Measurements from ENCODE around the gene CAD. TPM values are rescaled to one million over a fixed set of nuclear protein-coding genes. Genes with fewer than 3 reads are reported as not detected.

CAD gene
- total and polyA plus RNA-seq, 9 donors = 11.9 to 53.9 (median 31.1) TPM

DNA sequence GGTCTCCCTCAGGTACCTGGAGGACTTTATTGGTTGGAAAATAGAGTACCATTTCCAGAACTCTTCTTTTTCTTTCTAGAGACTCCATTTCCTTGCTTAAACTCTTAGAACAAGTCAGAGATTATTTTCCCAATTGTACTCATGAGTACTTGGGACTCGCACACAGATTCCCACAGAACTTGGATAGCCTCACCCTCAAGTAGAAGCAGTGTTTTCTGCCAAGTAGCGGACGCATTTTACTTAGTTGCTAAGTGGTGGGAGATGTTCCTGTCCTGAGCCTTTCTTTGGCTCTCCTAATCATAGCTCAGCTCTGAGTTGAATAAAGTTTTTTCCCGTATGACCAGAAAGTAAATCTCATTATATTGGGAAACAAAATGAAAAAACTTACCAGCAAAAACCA, 28.5 kb downstream of the CAD start:
- Histone ChIP-seq H3K4me1 (ENCODE audit: insufficient read depth) (peaks cover 5% of the 10 kb centered on the region), H3K27me3 (no peaks in the 10 kb centered on the region), H3K36me3 (no peaks in the 10 kb centered on the region), H3K4me3 (no peak overlapping the region), H3K9me3 (no peaks in the 10 kb centered on the region), H3K27ac (no peak overlapping the region)
- WGBS, 3 donors = 51 to 71% (median 58%) methylated on average over 4 of the region's 4 CpGs
- intact Hi-C loops (cut with DNase I) = no loop called here
- DNase-seq = no peak
- TF ChIP-seq, protein P1, sequence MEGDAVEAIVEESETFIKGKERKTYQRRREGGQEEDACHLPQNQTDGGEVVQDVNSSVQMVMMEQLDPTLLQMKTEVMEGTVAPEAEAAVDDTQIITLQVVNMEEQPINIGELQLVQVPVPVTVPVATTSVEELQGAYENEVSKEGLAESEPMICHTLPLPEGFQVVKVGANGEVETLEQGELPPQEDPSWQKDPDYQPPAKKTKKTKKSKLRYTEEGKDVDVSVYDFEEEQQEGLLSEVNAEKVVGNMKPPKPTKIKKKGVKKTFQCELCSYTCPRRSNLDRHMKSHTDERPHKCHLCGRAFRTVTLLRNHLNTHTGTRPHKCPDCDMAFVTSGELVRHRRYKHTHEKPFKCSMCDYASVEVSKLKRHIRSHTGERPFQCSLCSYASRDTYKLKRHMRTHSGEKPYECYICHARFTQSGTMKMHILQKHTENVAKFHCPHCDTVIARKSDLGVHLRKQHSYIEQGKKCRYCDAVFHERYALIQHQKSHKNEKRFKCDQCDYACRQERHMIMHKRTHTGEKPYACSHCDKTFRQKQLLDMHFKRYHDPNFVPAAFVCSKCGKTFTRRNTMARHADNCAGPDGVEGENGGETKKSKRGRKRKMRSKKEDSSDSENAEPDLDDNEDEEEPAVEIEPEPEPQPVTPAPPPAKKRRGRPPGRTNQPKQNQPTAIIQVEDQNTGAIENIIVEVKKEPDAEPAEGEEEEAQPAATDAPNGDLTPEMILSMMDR (IDR thresholded peaks at IDR 0.05) = no peak
- no peak for TF ChIP-seq POLR2A (IDR thresholded peaks at IDR 0.05)
- TF ChIP-seq EP300 (IDR thresholded peaks at IDR 0.05) = no peak

DNA sequence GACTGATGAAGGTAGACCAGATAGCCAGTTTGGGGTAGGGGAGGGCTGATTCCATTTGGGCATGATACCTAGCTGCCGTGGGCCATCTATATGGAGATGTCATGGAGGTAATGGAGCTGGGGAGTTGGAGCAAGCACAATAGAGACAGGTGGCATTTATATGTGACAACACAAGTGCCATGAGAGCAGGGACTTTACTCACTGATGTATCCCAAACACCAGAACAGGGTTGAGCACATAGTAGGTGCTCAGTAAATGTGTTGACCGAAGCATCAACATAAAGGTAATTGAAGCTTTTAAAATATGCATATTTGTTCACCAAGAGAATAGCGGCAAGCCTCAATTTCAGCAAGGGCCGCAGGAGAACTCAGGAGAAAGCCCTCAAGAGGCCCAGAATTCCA, 30.7 kb downstream of the CAD start:
- TF ChIP-seq EP300 (IDR thresholded peaks at IDR 0.05) (no peak), POLR2A (IDR thresholded peaks at IDR 0.05) (no peak)
- TF ChIP-seq, protein P1 (IDR thresholded peaks at IDR 0.05) = no peak
- 77 to 93% (median 80%) methylated on average over 4 of the region's 4 CpGs for WGBS, 3 donors
- intact Hi-C loops (cut with DNase I) = no loop called here
- no peak for DNase-seq
- H3K27ac ChIP-seq = no peak overlapping the region
- no peaks in the 10 kb centered on the region for H3K9me3 ChIP-seq
- H3K4me3 ChIP-seq = no peak overlapping the region
- H3K4me1 ChIP-seq (ENCODE audit: insufficient read depth) = peaks cover 5% of the 10 kb centered on the region
- no peaks in the 10 kb centered on the region for H3K27me3 ChIP-seq
- H3K36me3 ChIP-seq = no peaks in the 10 kb centered on the region

DNA sequence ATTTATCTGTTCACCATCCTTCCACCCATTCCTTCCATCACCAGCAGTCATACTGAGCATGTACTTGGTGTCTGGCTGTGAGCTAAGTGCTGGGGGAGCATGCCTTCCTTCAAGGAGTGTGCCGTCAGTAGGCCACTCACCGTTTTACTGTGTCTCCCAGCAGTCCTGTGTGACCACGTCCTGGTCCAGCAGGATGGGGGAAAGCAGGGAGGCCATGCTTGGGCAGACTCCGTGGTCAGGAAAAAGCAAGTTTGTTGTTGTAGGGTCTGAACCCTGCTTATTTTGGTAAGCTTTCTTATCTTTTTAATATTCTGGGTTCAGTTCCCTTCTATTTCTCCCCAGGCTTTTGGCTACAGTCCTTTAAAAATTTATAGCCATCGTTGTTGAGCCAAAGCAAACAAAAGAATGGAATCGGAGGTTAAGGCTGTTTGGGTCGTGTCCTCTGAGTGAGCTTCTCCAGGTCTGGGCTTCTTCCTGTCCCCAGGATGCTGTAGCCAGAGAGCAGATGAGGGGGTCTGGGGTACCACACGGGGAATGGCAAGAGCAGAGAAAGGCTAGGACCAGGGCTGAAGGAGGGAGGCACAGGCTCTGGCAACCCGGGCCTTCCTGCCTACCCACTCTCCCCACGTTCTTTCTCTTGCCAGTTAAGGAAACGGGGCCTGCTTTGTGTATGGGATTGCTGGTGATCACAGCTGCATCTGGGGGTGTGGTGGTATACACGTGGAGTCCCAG, 32.2 kb downstream of the CAD start:
- Histone ChIP-seq H3K27me3 (no peaks in the 10 kb centered on the region), H3K27ac (no peak overlapping the region), H3K36me3 (no peaks in the 10 kb centered on the region), H3K4me3 (no peak overlapping the region), H3K9me3 (no peaks in the 10 kb centered on the region), H3K4me1 (ENCODE audit: insufficient read depth) (peaks cover 5% of the 10 kb centered on the region)
- intact Hi-C loops (cut with DNase I) = no loop called here
- WGBS, 3 donors = 18 to 26% (median 19%) methylated on average over 12 of the region's 12 CpGs
- DNase-seq = no peak
- TF ChIP-seq, protein P1 (IDR thresholded peaks at IDR 0.05) = no peak
- TF ChIP-seq EP300 (IDR thresholded peaks at IDR 0.05) (no peak), POLR2A (IDR thresholded peaks at IDR 0.05) (no peak)

DNA sequence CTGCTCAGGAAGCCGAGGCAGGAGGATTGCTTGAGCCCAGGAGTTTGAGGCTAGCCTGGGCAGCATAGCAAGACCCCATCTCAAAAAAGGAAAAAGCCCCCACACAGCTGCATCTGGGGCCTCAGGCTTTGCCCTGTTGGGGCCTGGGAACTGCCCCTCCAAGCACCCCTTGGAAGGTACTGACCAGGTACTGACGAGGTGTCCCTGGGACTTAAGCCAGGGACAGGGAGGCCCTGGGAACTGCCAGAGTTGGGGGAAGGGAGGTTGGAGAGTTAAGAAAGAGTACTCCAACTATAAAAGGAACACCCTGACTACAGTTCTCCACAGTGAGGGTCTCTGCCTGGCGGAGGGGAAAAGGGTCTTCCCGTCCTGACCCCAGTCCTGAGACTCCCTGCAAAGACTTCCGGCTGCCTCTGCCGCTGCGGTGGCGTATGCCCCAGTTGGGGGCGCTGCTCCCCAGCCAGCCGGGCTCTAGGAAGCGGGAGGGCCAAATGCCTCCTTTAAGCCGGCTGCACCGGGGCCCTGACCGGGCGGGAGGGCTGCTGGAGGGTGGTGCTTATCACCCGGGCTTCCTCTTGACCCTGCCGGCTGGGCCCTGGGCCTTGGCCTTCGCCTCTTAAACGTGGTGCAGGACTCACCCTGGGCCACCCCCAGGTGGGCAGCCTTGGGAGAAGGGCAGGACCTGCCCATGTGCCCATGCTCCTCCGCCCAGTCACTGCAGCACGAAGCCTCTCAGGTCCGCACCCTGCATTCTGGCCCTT, 32.9 kb downstream of the CAD start:
- no peaks in the 10 kb centered on the region for H3K9me3 ChIP-seq
- H3K27ac ChIP-seq = no peak overlapping the region
- H3K4me3 ChIP-seq = no peak overlapping the region
- no peaks in the 10 kb centered on the region for H3K27me3 ChIP-seq
- intact Hi-C loops (cut with DNase I) = no loop called here
- DNase-seq = peak in 1 of 5 donors; percentile 67
- no peaks in the 10 kb centered on the region for H3K36me3 ChIP-seq
- peaks cover 5% of the 10 kb centered on the region for H3K4me1 ChIP-seq (ENCODE audit: insufficient read depth)
- 26 to 35% (median 31%) methylated on average over 20 to 22 of the region's 22 CpGs for WGBS, 3 donors
- TF ChIP-seq, protein P1 (IDR thresholded peaks at IDR 0.05) = peak in 1 of 3 donors; percentile 24
- TF ChIP-seq EP300 (IDR thresholded peaks at IDR 0.05) = no peak

Measured in ovary (tissue), 9 donors.